Raji (cell line): Measurements from ENCODE around the gene ZIC4.

Experiments
- POLR2A ChIP-seq: IDR thresholded peaks from 2 replicates; pipeline ENCODE4 v1.6.1; 2011; ENCODE audit warnings: low read depth, low read length, control low read depth; ENCODE audit not compliant: insufficient read depth

Gene ZIC4

GRCh38 chr3:147377412-147378367 is 28.7 kb downstream of the ZIC4 start:
- TF ChIP-seq POLR2A: no peak

GRCh38 chr3:147373301-147373700 is 33.0 kb downstream of the ZIC4 start:
- no peak for TF ChIP-seq POLR2A

DNA sequence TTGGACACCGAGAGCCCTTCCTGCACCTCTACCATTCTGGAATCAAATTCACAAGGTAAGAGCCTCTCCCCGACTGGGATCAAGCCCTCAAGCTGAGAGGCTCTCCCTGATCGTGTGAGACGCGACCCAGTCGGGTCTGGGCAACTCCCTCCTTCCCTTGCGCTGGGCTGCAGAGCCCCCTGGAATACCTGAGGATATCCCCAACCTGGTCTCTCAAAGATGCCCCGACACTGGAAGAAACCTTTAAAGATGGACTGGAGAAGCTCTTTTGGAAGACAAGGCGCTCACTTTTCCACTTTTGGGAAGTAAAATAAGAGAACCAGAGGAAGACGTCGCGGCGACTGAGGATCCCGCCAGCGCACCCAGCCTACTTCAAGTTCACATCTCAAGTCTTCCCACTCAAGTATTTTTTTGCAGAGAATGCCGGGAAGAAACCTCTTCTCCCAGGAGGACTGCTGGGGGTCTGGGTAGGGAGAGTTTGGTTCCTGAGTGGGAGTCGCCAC is 33.8 kb downstream of the ZIC4 start:
- no peak for TF ChIP-seq POLR2A

DNA sequence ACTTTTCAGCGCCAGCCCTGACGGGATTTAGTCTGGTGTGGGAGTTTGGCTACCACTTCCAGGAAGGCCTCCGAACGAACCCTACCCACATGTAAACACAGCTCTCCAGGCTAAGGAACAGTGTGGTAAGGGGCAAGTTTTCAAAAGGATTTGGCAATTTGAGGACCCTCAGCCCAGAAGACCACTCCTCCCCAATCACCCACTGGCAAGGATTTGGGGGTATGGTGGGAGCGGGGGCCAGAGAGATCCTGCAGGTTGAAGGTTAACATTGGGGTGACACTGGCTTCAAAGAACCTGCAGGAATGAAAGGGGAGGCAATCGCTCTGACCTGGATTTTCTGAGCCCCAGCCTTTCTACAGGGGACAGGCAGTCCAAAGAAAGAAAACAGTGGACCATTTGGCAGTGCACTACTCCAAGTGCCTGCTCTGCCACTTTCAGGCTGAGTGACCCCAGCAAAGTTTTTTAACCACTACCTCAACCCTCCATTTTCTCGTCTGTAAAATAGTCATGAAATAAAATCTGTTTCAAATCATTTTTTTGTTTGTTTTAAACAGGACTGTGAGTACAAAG is 34.5 kb downstream of the ZIC4 start:
- no peak for TF ChIP-seq POLR2A

DNA sequence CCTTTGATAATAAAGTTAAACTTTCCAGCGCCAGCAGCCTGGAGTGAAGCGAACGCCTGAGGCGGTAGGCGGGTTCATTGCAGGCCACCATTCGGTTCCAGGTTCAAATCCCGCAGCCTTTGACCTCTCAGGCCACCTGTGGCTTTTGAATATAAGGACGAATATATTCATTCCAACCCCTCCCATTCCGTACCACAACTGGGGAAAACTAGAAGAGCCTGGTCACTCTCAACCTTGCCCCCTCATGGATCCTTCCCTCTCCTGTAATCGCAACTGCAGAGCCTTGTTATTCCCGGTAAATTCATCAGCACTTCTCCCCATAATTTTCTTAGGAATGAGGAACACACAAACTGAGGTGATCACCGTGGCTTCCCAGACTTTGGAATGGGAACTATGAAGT is 35.2 kb downstream of the ZIC4 start:
- no peak for TF ChIP-seq POLR2A

DNA sequence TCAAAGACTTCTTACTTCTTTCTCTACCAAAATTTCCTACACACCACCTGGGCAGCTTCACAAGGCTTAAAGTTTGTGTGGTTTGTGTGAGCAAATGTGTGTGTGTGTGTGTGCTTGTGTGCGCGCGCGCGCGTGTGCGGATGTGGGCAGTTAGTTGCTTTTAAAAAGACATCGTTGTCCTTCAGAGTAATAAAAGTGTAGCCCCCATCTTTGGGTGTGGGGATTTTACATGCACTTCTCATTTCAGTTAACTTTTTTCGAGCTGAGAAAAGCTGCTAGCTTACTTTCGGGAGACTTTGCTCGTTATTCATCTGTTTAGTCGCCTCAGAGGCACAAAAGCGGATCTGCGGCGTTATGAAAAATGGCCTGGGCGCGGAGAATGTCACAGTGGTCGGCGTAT is 36.0 kb downstream of the ZIC4 start:
- no peak for TF ChIP-seq POLR2A

- no peak for TF ChIP-seq POLR2A
Measured at GRCh38 chr3:147369661-147370123, 36.7 kb downstream of the ZIC4 start.

- no peak for TF ChIP-seq POLR2A
Measured at GRCh38 chr3:147369231-147369630, 37.1 kb downstream of the ZIC4 start.

- TF ChIP-seq POLR2A: no peak
Measured at GRCh38 chr3:147368561-147369221, 37.7 kb downstream of the ZIC4 start.

- no peak for TF ChIP-seq POLR2A
Measured at GRCh38 chr3:147368151-147368550, 38.2 kb downstream of the ZIC4 start.

GRCh38 chr3:147367676-147368075 is 38.7 kb downstream of the ZIC4 start:
- no peak for TF ChIP-seq POLR2A

DNA sequence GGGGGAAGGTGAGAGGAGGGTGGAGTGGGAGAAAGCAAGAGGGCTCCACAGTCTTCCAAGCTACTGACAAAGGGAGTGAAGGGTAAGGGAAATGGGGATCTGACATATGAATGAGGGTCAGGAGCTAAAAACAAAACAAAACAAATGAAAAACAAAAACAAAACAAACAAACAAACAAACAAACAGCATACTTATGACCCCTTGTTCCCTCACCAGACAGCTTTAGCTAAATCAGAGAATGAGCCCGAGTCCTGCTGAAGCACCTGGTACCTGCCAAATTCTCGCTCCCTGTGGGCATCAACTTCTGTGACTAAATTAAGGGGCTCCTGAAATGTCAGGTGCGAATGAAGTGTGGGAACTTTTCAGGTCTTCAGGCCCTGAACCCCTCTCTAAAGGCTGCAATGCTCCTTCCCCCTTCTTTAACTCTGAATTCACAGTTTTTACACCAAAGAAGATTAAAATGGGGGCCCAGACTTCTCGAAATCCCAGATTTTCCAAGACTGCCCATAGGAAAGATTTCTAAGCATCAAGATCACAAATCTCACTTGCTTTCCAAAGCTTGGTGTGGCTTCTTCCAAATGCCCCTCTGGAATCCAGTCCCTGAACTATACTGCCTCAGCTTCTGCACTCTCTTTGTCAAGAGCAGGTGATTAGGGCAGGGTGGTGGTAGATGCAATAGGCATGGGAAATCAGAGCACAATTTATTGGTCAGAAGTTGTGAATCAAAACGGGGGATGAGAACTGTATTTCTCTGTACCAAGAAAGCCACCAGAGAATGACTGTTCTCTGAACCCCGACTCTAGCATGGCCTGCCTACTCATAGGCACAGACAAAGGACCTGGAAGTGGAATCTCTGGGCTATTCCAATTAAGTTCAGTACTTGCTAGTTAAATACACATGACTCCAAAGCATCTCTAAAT is 40.9 kb downstream of the ZIC4 start:
- TF ChIP-seq POLR2A: no peak

DNA sequence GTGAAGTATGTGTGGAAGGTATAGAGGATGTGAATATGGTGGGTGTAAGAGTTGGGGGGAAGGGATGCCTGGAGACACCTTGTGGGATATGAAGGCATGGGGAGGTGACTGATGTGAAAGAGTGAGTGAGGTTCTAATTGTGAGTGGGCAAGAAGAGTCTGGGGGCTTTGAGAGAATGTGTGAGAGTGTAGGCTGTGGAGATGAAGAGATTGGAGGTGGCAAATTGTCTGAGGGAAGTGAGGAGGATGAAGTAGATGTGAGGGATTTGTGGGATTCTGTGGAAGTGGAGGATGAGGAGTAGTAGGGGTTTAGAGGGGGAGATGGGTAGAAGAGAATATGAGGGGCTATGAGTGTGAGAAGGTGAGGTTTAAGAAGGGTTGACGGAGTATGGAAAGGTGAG is 41.6 kb downstream of the ZIC4 start:
- TF ChIP-seq POLR2A: no peak
